AG10803 (cell line): Measurements from ENCODE around the gene PINLYP.

ENCODE experiments used
- DNase-seq: peaks from one replicate; pipeline ENCODE4 v3.0.0; 2010; ENCODE audit warnings: low read depth
- H3K4me3 ChIP-seq: 2 replicates; pipeline ENCODE4 v1.5.1; 2011; ENCODE audit warnings: mild to moderate bottlenecking, low read length, control low read depth
- CTCF ChIP-seq: conservative IDR thresholded peaks from 2 replicates; pipeline ENCODE4 v1.5.1; 2011; ENCODE audit warnings: mild to moderate bottlenecking, low read length, control low read depth, inconsistent platforms

PINLYP gene

GRCh38 chr19:43532962-43533545 lies 42.5 kb upstream of the PINLYP start, which contains the start of gene ZNF575:
ZNF575 (plus strand) TSS chr19:43533188; CDS start chr19:43534423, 1,235 bp downstream.
- DNase-seq = peak; percentile 93
- TF ChIP-seq CTCF = no peak
- H3K4me3 ChIP-seq = peak within 1 kb of the TSS; percentile 81

- TF ChIP-seq CTCF = no peak
- H3K4me3 ChIP-seq = peak overlapping the region; percentile 81
- peak; percentile 99 for DNase-seq
Observed at GRCh38 chr19:43533546-43534304, 41.9 kb upstream of the PINLYP start.

GRCh38 chr19:43534305-43534815 lies 41.2 kb upstream of the PINLYP start:
- DNase-seq = no peak
- peak overlapping the region; percentile 81 for H3K4me3 ChIP-seq
- TF ChIP-seq CTCF = no peak

GRCh38 chr19:43534816-43535761 lies 40.5 kb upstream of the PINLYP start:
- TF ChIP-seq CTCF = peak; percentile 59
- H3K4me3 ChIP-seq = no peak overlapping the region
- DNase-seq = peak; percentile 52

GRCh38 chr19:43538922-43539321 lies 36.7 kb upstream of the PINLYP start:
- TF ChIP-seq CTCF = no peak
- no peak overlapping the region for H3K4me3 ChIP-seq
- no peak for DNase-seq

GRCh38 chr19:43540381-43540780 lies 35.2 kb upstream of the PINLYP start:
- TF ChIP-seq CTCF = no peak
- no peak overlapping the region for H3K4me3 ChIP-seq
- DNase-seq = no peak
